GM12875 (cell line): ENCODE measurements around the gene CLEC19A.

ENCODE experiments used
- H3K4me3 ChIP-seq: one replicate; pipeline ENCODE4 v1.5.1; 2011; ENCODE audit warnings: low read depth, low read length, control low read depth
- CTCF ChIP-seq: IDR thresholded peaks from 2 replicates; pipeline ENCODE4 v1.5.1; 2011; ENCODE audit warnings: low read depth, mild to moderate bottlenecking, control low read depth, inconsistent platforms, low read length, moderate library complexity, borderline replicate concordance; ENCODE audit not compliant: insufficient read depth

CLEC19A gene

GRCh38 chr16:19304750-19305149, 19.2 kb downstream of the CLEC19A start:
- H3K4me3 ChIP-seq, result no peak overlapping the region
- no peak for TF ChIP-seq CTCF

GRCh38 chr16:19305443-19305842, 19.9 kb downstream of the CLEC19A start:
- H3K4me3 ChIP-seq, result no peak overlapping the region

GRCh38 chr16:19307587-19308241, 22.2 kb downstream of the CLEC19A start:
- H3K4me3 ChIP-seq, result no peak overlapping the region
- TF ChIP-seq CTCF, result no peak

More at GRCh38 chr16:19305443-19305842, 19.9 kb downstream of the CLEC19A start:
- no peak for TF ChIP-seq CTCF

- no peak for TF ChIP-seq CTCF
- no peak overlapping the region for H3K4me3 ChIP-seq
These were observed 22.9 kb downstream of the CLEC19A start for GRCh38 chr16:19308392-19308791.

- H3K4me3 ChIP-seq, result no peak overlapping the region
- no peak for TF ChIP-seq CTCF
These were observed 23.6 kb downstream of the CLEC19A start for GRCh38 chr16:19309178-19309577.

GRCh38 chr16:19314718-19315425, 29.3 kb downstream of the CLEC19A start:
- no peak for TF ChIP-seq CTCF
- H3K4me3 ChIP-seq, result no peak overlapping the region
